ENCODE measurements around the gene GIT2.
"Not testable (repeated sequence)": the region's sequence is repeated elsewhere in the genome, so short reads cannot be mapped to it uniquely, and the experiment has no call there.

The GIT2 gene

GRCh38 chr12:110012659-110013058 lies 16.5 kb upstream of the GIT2 start:
- Mint-ChIP-seq H3K27ac (peak overlapping the region; percentile 44), H3K4me1 (ENCODE audit: low read depth) (peaks cover 45% of the 10 kb centered on the region), H3K36me3 (ENCODE audit: low read depth) (peaks cover 51% of the 10 kb centered on the region), H3K9me3 (no peaks in the 10 kb centered on the region), H3K4me3 (no peak overlapping the region), H3K27me3 (no peaks in the 10 kb centered on the region)
- intact Hi-C loops (cut with micrococcal nuclease), result no loop called here

- peaks cover 45% of the 10 kb centered on the region for H3K4me1 Mint-ChIP-seq (ENCODE audit: low read depth)
- intact Hi-C loops (cut with micrococcal nuclease), result no loop called here
- peaks cover 50% of the 10 kb centered on the region for H3K36me3 Mint-ChIP-seq (ENCODE audit: low read depth)
- H3K4me3 Mint-ChIP-seq, result no peak overlapping the region
- H3K9me3 Mint-ChIP-seq, result no peaks in the 10 kb centered on the region
- H3K27ac Mint-ChIP-seq, result peak overlapping the region; percentile 44
- H3K27me3 Mint-ChIP-seq, result no peaks in the 10 kb centered on the region
Observed at GRCh38 chr12:110012137-110012536, 16.0 kb upstream of the GIT2 start.

GRCh38 chr12:110010853-110011723 lies 14.9 kb upstream of the GIT2 start:
- no peak overlapping the region for H3K27ac Mint-ChIP-seq
- no peak overlapping the region for H3K4me3 Mint-ChIP-seq
- H3K4me1 Mint-ChIP-seq (ENCODE audit: low read depth), result peaks cover 42% of the 10 kb centered on the region
- H3K27me3 Mint-ChIP-seq, result no peaks in the 10 kb centered on the region
- peaks cover 5% of the 10 kb centered on the region for H3K9me3 Mint-ChIP-seq
- intact Hi-C loops (cut with micrococcal nuclease), result no loop called here
- H3K36me3 Mint-ChIP-seq (ENCODE audit: low read depth), result peaks cover 51% of the 10 kb centered on the region

GRCh38 chr12:110008681-110009398 lies 12.7 kb upstream of the GIT2 start:
- intact Hi-C loops (cut with micrococcal nuclease); H3K27me3 Mint-ChIP-seq; H3K27ac Mint-ChIP-seq; H3K9me3 Mint-ChIP-seq; H3K4me3 Mint-ChIP-seq: not testable (repeated sequence)
- Mint-ChIP-seq H3K36me3 (ENCODE audit: low read depth) (peaks cover 60% of the 10 kb centered on the region), H3K4me1 (ENCODE audit: low read depth) (peaks cover 32% of the 10 kb centered on the region)

- intact Hi-C loops (cut with micrococcal nuclease), result no loop called here
- Mint-ChIP-seq H3K27me3 (no peaks in the 10 kb centered on the region), H3K27ac (peak overlapping the region; percentile 55), H3K9me3 (peaks cover 9% of the 10 kb centered on the region), H3K4me3 (no peak overlapping the region), H3K36me3 (ENCODE audit: low read depth) (peaks cover 62% of the 10 kb centered on the region), H3K4me1 (ENCODE audit: low read depth) (peaks cover 34% of the 10 kb centered on the region)
Observed at GRCh38 chr12:110007881-110008280, 11.7 kb upstream of the GIT2 start.

- Mint-ChIP-seq H3K4me1 (ENCODE audit: low read depth) (peaks cover 28% of the 10 kb centered on the region), H3K27ac (no peak overlapping the region), H3K36me3 (ENCODE audit: low read depth) (peaks cover 52% of the 10 kb centered on the region), H3K4me3 (no peak overlapping the region), H3K9me3 (peaks cover 9% of the 10 kb centered on the region), H3K27me3 (no peaks in the 10 kb centered on the region)
- intact Hi-C loops (cut with micrococcal nuclease), result no loop called here
Observed at GRCh38 chr12:110006115-110006514, 9.9 kb upstream of the GIT2 start.

- Mint-ChIP-seq H3K27me3 (no peaks in the 10 kb centered on the region), H3K27ac (no peak overlapping the region), H3K4me1 (ENCODE audit: low read depth) (peaks cover 28% of the 10 kb centered on the region), H3K9me3 (peaks cover 9% of the 10 kb centered on the region), H3K36me3 (ENCODE audit: low read depth) (peaks cover 52% of the 10 kb centered on the region), H3K4me3 (no peak overlapping the region)
- intact Hi-C loops (cut with micrococcal nuclease), result no loop called here
Observed at GRCh38 chr12:110005319-110005973, 9.3 kb upstream of the GIT2 start.

- intact Hi-C loops (cut with micrococcal nuclease), result no loop called here
Observed at GRCh38 chr12:110004598-110004997, 8.4 kb upstream of the GIT2 start.

GRCh38 chr12:110002676-110003515 lies 6.7 kb upstream of the GIT2 start:
- no peak overlapping the region for H3K27ac Mint-ChIP-seq
- H3K4me1 Mint-ChIP-seq (ENCODE audit: low read depth), result peaks cover 33% of the 10 kb centered on the region
- intact Hi-C loops (cut with micrococcal nuclease), result no loop called here
- H3K27me3 Mint-ChIP-seq, result no peaks in the 10 kb centered on the region
- peaks cover 51% of the 10 kb centered on the region for H3K36me3 Mint-ChIP-seq (ENCODE audit: low read depth)
- H3K9me3 Mint-ChIP-seq, result peaks cover 9% of the 10 kb centered on the region
- no peak overlapping the region for H3K4me3 Mint-ChIP-seq

More at GRCh38 chr12:110004598-110004997, 8.4 kb upstream of the GIT2 start:
- Mint-ChIP-seq H3K27me3 (no peaks in the 10 kb centered on the region), H3K9me3 (peaks cover 9% of the 10 kb centered on the region), H3K4me3 (no peak overlapping the region), H3K4me1 (ENCODE audit: low read depth) (peaks cover 29% of the 10 kb centered on the region), H3K27ac (no peak overlapping the region), H3K36me3 (ENCODE audit: low read depth) (peaks cover 57% of the 10 kb centered on the region)

- intact Hi-C loops (cut with micrococcal nuclease), result no loop called here
- peaks cover 42% of the 10 kb centered on the region for H3K36me3 Mint-ChIP-seq (ENCODE audit: low read depth)
- H3K9me3 Mint-ChIP-seq, result peaks cover 9% of the 10 kb centered on the region
- no peak overlapping the region for H3K27ac Mint-ChIP-seq
- H3K27me3 Mint-ChIP-seq, result no peaks in the 10 kb centered on the region
- H3K4me1 Mint-ChIP-seq (ENCODE audit: low read depth), result peaks cover 41% of the 10 kb centered on the region
- H3K4me3 Mint-ChIP-seq, result no peak overlapping the region
Observed at GRCh38 chr12:110001596-110001995, 5.4 kb upstream of the GIT2 start.

- H3K9me3 Mint-ChIP-seq, result no peaks in the 10 kb centered on the region
- intact Hi-C loops (cut with micrococcal nuclease), result no loop called here
- H3K4me3 Mint-ChIP-seq, result peak overlapping the region; percentile 96
- peaks cover 42% of the 10 kb centered on the region for H3K4me1 Mint-ChIP-seq (ENCODE audit: low read depth)
- no peaks in the 10 kb centered on the region for H3K27me3 Mint-ChIP-seq
- H3K27ac Mint-ChIP-seq, result peak overlapping the region; percentile 99
- H3K36me3 Mint-ChIP-seq (ENCODE audit: low read depth), result peaks cover 34% of the 10 kb centered on the region
Observed at GRCh38 chr12:109999983-110000505, 3.9 kb upstream of the GIT2 start.

- Mint-ChIP-seq H3K4me1 (ENCODE audit: low read depth) (peaks cover 46% of the 10 kb centered on the region), H3K36me3 (ENCODE audit: low read depth) (peaks cover 31% of the 10 kb centered on the region), H3K9me3 (no peaks in the 10 kb centered on the region), H3K4me3 (peak overlapping the region; percentile 96), H3K27ac (peak overlapping the region; percentile 99), H3K27me3 (no peaks in the 10 kb centered on the region)
- intact Hi-C loops (cut with micrococcal nuclease), result no loop called here
Observed at GRCh38 chr12:109999649-109999971, 3.4 kb upstream of the GIT2 start.

GRCh38 chr12:109998904-109999648 lies 2.9 kb upstream of the GIT2 start, which contains the start of gene ANKRD13A:
Gene ANKRD13A, plus strand, starts transcription at chr12:109999430. Its CDS starts 259 bp downstream, at chr12:109999689.
- peaks cover 28% of the 10 kb centered on the region for H3K36me3 Mint-ChIP-seq (ENCODE audit: low read depth)
- peaks cover 52% of the 10 kb centered on the region for H3K4me1 Mint-ChIP-seq (ENCODE audit: low read depth)
- peak within 1 kb of the TSS; percentile 99 for H3K27ac Mint-ChIP-seq
- intact Hi-C loops (cut with micrococcal nuclease), result no loop called here
- H3K9me3 Mint-ChIP-seq, result no peaks in the 10 kb centered on the region
- no peaks in the 10 kb centered on the region for H3K27me3 Mint-ChIP-seq
- peak within 1 kb of the TSS; percentile 96 for H3K4me3 Mint-ChIP-seq
